Duodenal mucosa (tissue), 2 donors: ENCODE measurements around the gene ZNF148.

Source experiments
- H3K27ac ChIP-seq: one replicate; pipeline ENCODE4 v1.7.0; 2013; ENCODE audit warnings: low read depth, low read length
- H3K27me3 ChIP-seq, 2 donors: one replicate each; pipeline ENCODE4 v1.7.0; 2013; ENCODE audit warnings: low read length in 2 of 2, control low read depth in 1 of 2; ENCODE audit not compliant: insufficient read depth in 2 of 2, control insufficient read depth in 1 of 2
- H3K36me3 ChIP-seq, 2 donors: one replicate each; pipeline ENCODE4 v1.7.0; 2013; ENCODE audit warnings: low read length in 2 of 2, control low read depth in 1 of 2; ENCODE audit not compliant: insufficient read depth in 2 of 2, control insufficient read depth in 1 of 2
- H3K4me1 ChIP-seq, 2 donors: one replicate each; pipeline ENCODE4 v1.7.0; 2013; ENCODE audit warnings: low read length in 2 of 2, control low read depth in 1 of 2; ENCODE audit not compliant: insufficient read depth in 2 of 2, control insufficient read depth in 1 of 2
- H3K4me3 ChIP-seq, 2 donors: one replicate each; pipeline ENCODE4 v1.7.0; 2013; ENCODE audit warnings: low read length in 2 of 2, low read depth in 1 of 2
- H3K9ac ChIP-seq, 2 donors: one replicate each; pipeline ENCODE4 v1.7.0; 2013; ENCODE audit warnings: low read length in 2 of 2, low read depth in 1 of 2
- H3K9me3 ChIP-seq, 2 donors: one replicate each; pipeline ENCODE4 v1.7.0; 2013; ENCODE audit warnings: low read length in 2 of 2, control low read depth in 1 of 2; ENCODE audit not compliant: control insufficient read depth in 1 of 2

Gene ZNF148

GRCh38 chr3:125206934-125207333, 168.2 kb downstream of the ZNF148 start:
- H3K4me1 ChIP-seq = peaks cover 13 to 16% of the 10 kb centered on the region in 2 donors
- H3K27ac ChIP-seq = no peak overlapping the region
- no peaks in the 10 kb centered on the region for H3K9me3 ChIP-seq
- H3K27me3 ChIP-seq = no peaks in the 10 kb centered on the region
- no peak overlapping the region for H3K9ac ChIP-seq
- no peaks in the 10 kb centered on the region for H3K36me3 ChIP-seq
- H3K4me3 ChIP-seq = no peak overlapping the region

GRCh38 chr3:125203731-125204130, 171.4 kb downstream of the ZNF148 start:
- Histone ChIP-seq H3K36me3 (no peaks in the 10 kb centered on the region), H3K9ac (no peak overlapping the region), H3K4me1 (peaks cover 7 to 10% of the 10 kb centered on the region in 2 donors), H3K4me3 (no peak overlapping the region), H3K9me3 (no peaks in the 10 kb centered on the region), H3K27ac (no peak overlapping the region), H3K27me3 (no peaks in the 10 kb centered on the region)

- Histone ChIP-seq H3K27me3 (no peaks in the 10 kb centered on the region), H3K9me3 (no peaks in the 10 kb centered on the region), H3K4me3 (no peak overlapping the region), H3K9ac (no peak overlapping the region), H3K27ac (no peak overlapping the region), H3K4me1 (no peaks in the 10 kb centered on the region), H3K36me3 (no peaks in the 10 kb centered on the region)
These were observed 172.9 kb downstream of the ZNF148 start for GRCh38 chr3:125202197-125202596.

GRCh38 chr3:125200731-125201139, 174.4 kb downstream of the ZNF148 start:
- no peak overlapping the region for H3K27ac ChIP-seq
- no peaks in the 10 kb centered on the region for H3K4me1 ChIP-seq
- H3K36me3 ChIP-seq = no peaks in the 10 kb centered on the region
- H3K9me3 ChIP-seq = no peaks in the 10 kb centered on the region
- no peak overlapping the region for H3K4me3 ChIP-seq
- no peak overlapping the region for H3K9ac ChIP-seq
- no peaks in the 10 kb centered on the region for H3K27me3 ChIP-seq

- Histone ChIP-seq H3K27ac (no peak overlapping the region), H3K4me3 (no peak overlapping the region)
These were observed 180.1 kb downstream of the ZNF148 start for GRCh38 chr3:125194849-125195601.

GRCh38 chr3:125194061-125194848, 180.9 kb downstream of the ZNF148 start:
- H3K27me3 ChIP-seq = no peaks in the 10 kb centered on the region
- peaks cover 0 to 12% of the 10 kb centered on the region in 2 donors for H3K36me3 ChIP-seq
- no peak overlapping the region for H3K27ac ChIP-seq
- no peak overlapping the region for H3K9ac ChIP-seq
- H3K4me1 ChIP-seq = no peaks in the 10 kb centered on the region
- H3K9me3 ChIP-seq = no peaks in the 10 kb centered on the region
- H3K4me3 ChIP-seq = no peak overlapping the region

More at GRCh38 chr3:125194849-125195601, 180.1 kb downstream of the ZNF148 start:
- Histone ChIP-seq H3K9me3 (no peaks in the 10 kb centered on the region), H3K27me3 (no peaks in the 10 kb centered on the region), H3K36me3 (peaks cover 0 to 5% of the 10 kb centered on the region in 2 donors), H3K4me1 (no peaks in the 10 kb centered on the region), H3K9ac (no peak overlapping the region)

GRCh38 chr3:125192190-125193035, 182.7 kb downstream of the ZNF148 start:
- no peaks in the 10 kb centered on the region for H3K27me3 ChIP-seq
- no peaks in the 10 kb centered on the region for H3K4me1 ChIP-seq
- no peak overlapping the region for H3K27ac ChIP-seq
- no peak overlapping the region for H3K4me3 ChIP-seq
- H3K9ac ChIP-seq = no peak overlapping the region
- no peaks in the 10 kb centered on the region for H3K9me3 ChIP-seq
- peaks cover 0 to 27% of the 10 kb centered on the region in 2 donors for H3K36me3 ChIP-seq

- Histone ChIP-seq H3K4me3 (no peak overlapping the region), H3K27ac (no peak overlapping the region), H3K9ac (no peak overlapping the region), H3K9me3 (no peaks in the 10 kb centered on the region), H3K36me3 (peaks cover 0 to 32% of the 10 kb centered on the region in 2 donors), H3K27me3 (no peaks in the 10 kb centered on the region), H3K4me1 (no peaks in the 10 kb centered on the region)
These were observed 183.4 kb downstream of the ZNF148 start for GRCh38 chr3:125191730-125192129.

- no peaks in the 10 kb centered on the region for H3K4me1 ChIP-seq
- H3K9me3 ChIP-seq = no peaks in the 10 kb centered on the region
- H3K9ac ChIP-seq = no peak overlapping the region
- H3K4me3 ChIP-seq = no peak overlapping the region
- no peak overlapping the region for H3K27ac ChIP-seq
- no peaks in the 10 kb centered on the region for H3K27me3 ChIP-seq
- H3K36me3 ChIP-seq = peaks cover 0 to 32% of the 10 kb centered on the region in 2 donors
These were observed 183.9 kb downstream of the ZNF148 start for GRCh38 chr3:125191256-125191655.
